ENCODE data around the gene NKX1-2.

DNA sequence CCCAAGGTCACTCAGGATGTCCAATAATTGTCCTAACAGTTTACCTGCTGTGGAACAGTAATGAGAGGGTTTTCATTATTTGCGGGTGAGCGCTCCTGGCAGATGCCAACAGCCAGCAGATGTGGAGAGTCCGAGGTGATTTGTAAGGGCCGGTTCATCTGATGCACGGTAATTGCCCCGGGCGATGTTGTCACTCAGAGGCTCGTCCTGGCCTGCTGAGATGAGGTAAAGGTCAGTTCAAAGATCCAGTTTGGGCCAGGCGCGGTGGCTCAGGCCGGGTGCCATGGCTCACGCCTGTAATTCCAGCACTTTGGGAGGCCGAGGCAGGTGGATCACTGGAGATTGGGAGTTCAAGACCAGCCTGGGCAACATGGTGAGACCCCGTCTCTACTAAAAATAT, 28.7 kb upstream of the NKX1-2 start:
- TF ChIP-seq, protein P1, sequence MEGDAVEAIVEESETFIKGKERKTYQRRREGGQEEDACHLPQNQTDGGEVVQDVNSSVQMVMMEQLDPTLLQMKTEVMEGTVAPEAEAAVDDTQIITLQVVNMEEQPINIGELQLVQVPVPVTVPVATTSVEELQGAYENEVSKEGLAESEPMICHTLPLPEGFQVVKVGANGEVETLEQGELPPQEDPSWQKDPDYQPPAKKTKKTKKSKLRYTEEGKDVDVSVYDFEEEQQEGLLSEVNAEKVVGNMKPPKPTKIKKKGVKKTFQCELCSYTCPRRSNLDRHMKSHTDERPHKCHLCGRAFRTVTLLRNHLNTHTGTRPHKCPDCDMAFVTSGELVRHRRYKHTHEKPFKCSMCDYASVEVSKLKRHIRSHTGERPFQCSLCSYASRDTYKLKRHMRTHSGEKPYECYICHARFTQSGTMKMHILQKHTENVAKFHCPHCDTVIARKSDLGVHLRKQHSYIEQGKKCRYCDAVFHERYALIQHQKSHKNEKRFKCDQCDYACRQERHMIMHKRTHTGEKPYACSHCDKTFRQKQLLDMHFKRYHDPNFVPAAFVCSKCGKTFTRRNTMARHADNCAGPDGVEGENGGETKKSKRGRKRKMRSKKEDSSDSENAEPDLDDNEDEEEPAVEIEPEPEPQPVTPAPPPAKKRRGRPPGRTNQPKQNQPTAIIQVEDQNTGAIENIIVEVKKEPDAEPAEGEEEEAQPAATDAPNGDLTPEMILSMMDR (conservative IDR thresholded peaks at IDR 0.05; ENCODE audit: low read depth, low read length) = no peak
- TF ChIP-seq EZH2 (IDR thresholded peaks at IDR 0.05; ENCODE audit: borderline replicate concordance, low read depth, low read length, poor library complexity, severe bottlenecking) = no peak
